Astrocyte (in vitro differentiated cells and primary cell): ENCODE measurements around the gene SLC6A11. TPM values are rescaled to one million over a fixed set of nuclear protein-coding genes. Genes with fewer than 3 reads are reported as not detected.

Experiments used
- DNase-seq: peaks from one replicate; pipeline ENCODE4 v3.0.0-alpha.2; 2010; ENCODE audit warnings: low read depth
- FAIRE-seq: peaks from 2 replicates; lab custom pipeline; 2011; peaks lifted over from hg19 to GRCh38; lab: Jason Lieb, UNC
- H2AFZ ChIP-seq: 2 replicates; pipeline ENCODE4 v1.6.0; 2012; ENCODE audit warnings: low read depth, low read length, inconsistent platforms
- H3K27ac ChIP-seq: 2 replicates; pipeline ENCODE4 v1.5.1; 2011; ENCODE audit warnings: low read depth, low read length, inconsistent platforms
- H3K27me3 ChIP-seq: 2 replicates; pipeline ENCODE4 v1.6.0; 2011; ENCODE audit warnings: low read length, inconsistent platforms; ENCODE audit not compliant: insufficient read depth
- H3K36me3 ChIP-seq: 2 replicates; pipeline ENCODE4 v1.5.1; 2011; ENCODE audit warnings: low read length, inconsistent platforms; ENCODE audit not compliant: insufficient read depth
- H3K4me1 ChIP-seq: 2 replicates; pipeline ENCODE4 v1.5.1; 2011; ENCODE audit warnings: low read length, inconsistent platforms; ENCODE audit not compliant: insufficient read depth
- H3K4me2 ChIP-seq: 2 replicates; pipeline ENCODE4 v1.6.0; 2012; ENCODE audit warnings: low read length, inconsistent platforms
- H3K4me3 ChIP-seq: 2 replicates; pipeline ENCODE4 v1.5.1; 2011; ENCODE audit warnings: low read depth, mild to moderate bottlenecking, low read length, inconsistent platforms; ENCODE audit not compliant: insufficient read depth
- H3K79me2 ChIP-seq: 2 replicates; pipeline ENCODE4 v1.6.0; 2012; ENCODE audit warnings: mild to moderate bottlenecking, low read length, inconsistent platforms; ENCODE audit not compliant: insufficient read depth
- H3K9ac ChIP-seq: 2 replicates; pipeline ENCODE4 v1.6.0; 2012; ENCODE audit warnings: mild to moderate bottlenecking, low read length, inconsistent platforms
- H3K9me3 ChIP-seq: 2 replicates; pipeline ENCODE4 v1.5.1; 2012; ENCODE audit warnings: low read depth, mild to moderate bottlenecking, low read length, inconsistent platforms; ENCODE audit not compliant: insufficient read depth
- H4K20me1 ChIP-seq: 2 replicates; pipeline ENCODE4 v1.6.0; 2012; ENCODE audit warnings: low read length, inconsistent platforms; ENCODE audit not compliant: insufficient read depth
- H3K27ac Mint-ChIP-seq: one replicate; pipeline ENCODE4 v1.8.0; 2021; ENCODE audit warnings: mild to moderate bottlenecking, mixed read lengths; ENCODE audit not compliant: unreplicated experiment
- H3K27me3 Mint-ChIP-seq: one replicate; pipeline ENCODE4 v1.8.0; 2021; ENCODE audit warnings: low read depth, mixed read lengths; ENCODE audit not compliant: unreplicated experiment
- H3K36me3 Mint-ChIP-seq: one replicate; pipeline ENCODE4 v1.8.0; 2021; ENCODE audit warnings: low read depth, mixed read lengths; ENCODE audit not compliant: unreplicated experiment
- H3K4me1 Mint-ChIP-seq: one replicate; pipeline ENCODE4 v1.8.0; 2021; ENCODE audit warnings: low read depth, mixed read lengths; ENCODE audit not compliant: unreplicated experiment
- H3K4me3 Mint-ChIP-seq: one replicate; pipeline ENCODE4 v1.8.0; 2021; ENCODE audit warnings: mild to moderate bottlenecking, moderate library complexity, mixed read lengths; ENCODE audit not compliant: unreplicated experiment
- H3K9me3 Mint-ChIP-seq: one replicate; pipeline ENCODE4 v1.8.0; 2021; ENCODE audit warnings: mild to moderate bottlenecking, mixed read lengths; ENCODE audit not compliant: unreplicated experiment
- EZH2 ChIP-seq: IDR thresholded peaks from 2 replicates; pipeline ENCODE4 v1.6.1; 2012; ENCODE audit warnings: mild to moderate bottlenecking, low read length, inconsistent platforms; ENCODE audit not compliant: insufficient read depth
- total RNA-seq: library from RNA; stranded (reverse); gene quantifications from 2 replicates; pipeline ENCODE4 v1.2.1, GENCODE V29; 2021
- TF ChIP-seq, protein P1 (sequence below): IDR thresholded peaks from 2 replicates; pipeline ENCODE4 v1.5.1; 2011; ENCODE audit warnings: low read depth, mild to moderate bottlenecking, inconsistent platforms, low read length, moderate library complexity; ENCODE audit not compliant: insufficient read depth

Gene SLC6A11
- total RNA-seq, 1 donor from 2014 or later: 0.34 TPM

DNA sequence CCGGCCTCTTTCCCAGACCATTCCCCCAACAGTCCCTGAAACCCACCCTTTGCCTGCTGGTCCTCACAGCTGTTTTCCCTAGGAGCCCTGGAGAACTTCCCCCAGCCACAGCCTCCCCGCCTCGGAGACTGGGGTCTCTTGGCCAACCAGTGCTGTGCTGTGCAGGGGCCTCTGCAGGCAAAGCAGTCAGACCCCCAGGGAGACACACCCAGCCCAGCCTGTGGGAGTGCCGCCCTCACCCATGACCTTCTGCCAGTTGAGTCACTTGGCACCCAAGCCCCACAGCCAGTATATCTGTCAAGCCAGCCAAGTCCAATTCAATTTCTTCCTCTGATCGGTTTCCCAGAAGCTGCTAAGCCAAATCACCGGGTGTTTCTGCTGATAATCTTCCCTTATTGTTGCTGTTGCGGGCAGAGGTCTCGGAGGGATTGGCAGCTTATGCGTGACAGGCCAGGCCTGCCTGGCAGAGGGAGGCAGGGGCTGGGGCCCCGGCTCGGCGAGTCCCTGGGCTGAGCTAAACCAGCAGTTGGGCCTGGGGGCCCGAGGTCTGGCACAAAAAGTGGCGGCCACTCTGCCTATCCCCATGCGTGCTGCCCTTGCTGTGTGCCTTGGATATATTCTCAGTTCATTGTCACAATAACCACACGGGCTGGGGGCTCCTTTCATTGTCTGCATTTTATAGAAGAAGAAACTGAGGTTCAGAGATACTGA, 110.9 kb downstream of the SLC6A11 start:
- H3K36me3 ChIP-seq: no peaks in the 10 kb centered on the region
- no peak overlapping the region for H3K4me3 Mint-ChIP-seq
- H3K27me3 ChIP-seq: peaks cover 5% of the 10 kb centered on the region
- DNase-seq (peak; percentile 11), FAIRE-seq (no peak)
- H3K79me2 ChIP-seq: no peaks in the 10 kb centered on the region
- peak overlapping the region; percentile 22 for H3K4me2 ChIP-seq
- H3K9me3 ChIP-seq: no peaks in the 10 kb centered on the region
- H2AFZ ChIP-seq: peak overlapping the region; percentile 28
- peaks cover 8% of the 10 kb centered on the region for H3K4me1 ChIP-seq
- no peaks in the 10 kb centered on the region for H4K20me1 ChIP-seq
- peaks cover 50% of the 10 kb centered on the region for H3K27me3 Mint-ChIP-seq
- H3K4me1 Mint-ChIP-seq: no peaks in the 10 kb centered on the region
- no peak overlapping the region for H3K27ac Mint-ChIP-seq
- no peak overlapping the region for H3K9ac ChIP-seq
- no peak overlapping the region for H3K4me3 ChIP-seq
- no peaks in the 10 kb centered on the region for H3K36me3 Mint-ChIP-seq
- TF ChIP-seq EZH2: no peak
- TF ChIP-seq, protein P1, sequence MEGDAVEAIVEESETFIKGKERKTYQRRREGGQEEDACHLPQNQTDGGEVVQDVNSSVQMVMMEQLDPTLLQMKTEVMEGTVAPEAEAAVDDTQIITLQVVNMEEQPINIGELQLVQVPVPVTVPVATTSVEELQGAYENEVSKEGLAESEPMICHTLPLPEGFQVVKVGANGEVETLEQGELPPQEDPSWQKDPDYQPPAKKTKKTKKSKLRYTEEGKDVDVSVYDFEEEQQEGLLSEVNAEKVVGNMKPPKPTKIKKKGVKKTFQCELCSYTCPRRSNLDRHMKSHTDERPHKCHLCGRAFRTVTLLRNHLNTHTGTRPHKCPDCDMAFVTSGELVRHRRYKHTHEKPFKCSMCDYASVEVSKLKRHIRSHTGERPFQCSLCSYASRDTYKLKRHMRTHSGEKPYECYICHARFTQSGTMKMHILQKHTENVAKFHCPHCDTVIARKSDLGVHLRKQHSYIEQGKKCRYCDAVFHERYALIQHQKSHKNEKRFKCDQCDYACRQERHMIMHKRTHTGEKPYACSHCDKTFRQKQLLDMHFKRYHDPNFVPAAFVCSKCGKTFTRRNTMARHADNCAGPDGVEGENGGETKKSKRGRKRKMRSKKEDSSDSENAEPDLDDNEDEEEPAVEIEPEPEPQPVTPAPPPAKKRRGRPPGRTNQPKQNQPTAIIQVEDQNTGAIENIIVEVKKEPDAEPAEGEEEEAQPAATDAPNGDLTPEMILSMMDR: no peak
- H3K9me3 Mint-ChIP-seq: peaks cover 3% of the 10 kb centered on the region
- no peak overlapping the region for H3K27ac ChIP-seq

- Histone ChIP-seq H3K79me2 (no peaks in the 10 kb centered on the region), H3K36me3 (no peaks in the 10 kb centered on the region), H3K9ac (no peak overlapping the region), H3K9me3 (no peaks in the 10 kb centered on the region), H3K4me1 (peaks cover 8% of the 10 kb centered on the region), H2AFZ (peak overlapping the region; percentile 28), H3K27ac (no peak overlapping the region), H3K4me2 (no peak overlapping the region), H4K20me1 (no peaks in the 10 kb centered on the region), H3K4me3 (no peak overlapping the region), H3K27me3 (peaks cover 3% of the 10 kb centered on the region)
- peaks cover 51% of the 10 kb centered on the region for H3K27me3 Mint-ChIP-seq
- H3K36me3 Mint-ChIP-seq: no peaks in the 10 kb centered on the region
- TF ChIP-seq, protein P1: no peak
- H3K27ac Mint-ChIP-seq: no peak overlapping the region
- no peak for DNase-seq
- FAIRE-seq: no peak
- H3K4me3 Mint-ChIP-seq: no peak overlapping the region
- peaks cover 3% of the 10 kb centered on the region for H3K9me3 Mint-ChIP-seq
- no peaks in the 10 kb centered on the region for H3K4me1 Mint-ChIP-seq
These were observed 111.5 kb downstream of the SLC6A11 start for GRCh38 chr3:10927551-10927950.

DNA sequence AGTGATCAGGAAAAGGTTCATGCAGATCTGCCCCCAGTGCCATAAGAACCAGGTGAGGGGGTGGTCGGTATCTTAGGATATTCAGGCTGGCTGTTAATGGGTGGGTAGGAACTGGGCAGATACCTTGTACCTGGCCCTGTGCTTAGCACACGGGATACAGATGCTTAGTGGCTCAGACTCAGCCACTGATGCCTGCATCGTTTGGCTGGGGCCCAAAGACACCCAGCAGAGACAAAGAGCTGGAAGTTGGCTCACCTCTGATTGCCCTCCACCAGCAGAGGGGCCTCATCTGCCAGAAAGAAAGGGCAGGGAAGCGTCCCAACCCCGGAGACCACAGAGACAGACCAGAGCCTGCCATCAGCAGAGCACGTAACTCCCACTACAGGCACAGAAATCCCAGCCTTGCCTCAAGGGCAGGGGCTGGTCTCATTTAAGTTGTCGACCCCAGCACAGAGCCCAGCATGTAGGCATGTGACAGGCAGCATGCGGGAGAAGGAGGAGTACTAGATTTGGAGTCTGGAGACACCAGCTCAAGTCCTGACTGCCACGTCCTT, 112.5 kb downstream of the SLC6A11 start:
- no peak overlapping the region for H3K9ac ChIP-seq
- H3K4me1 ChIP-seq: peaks cover 12% of the 10 kb centered on the region
- Mint-ChIP-seq H3K9me3 (peaks cover 3% of the 10 kb centered on the region), H3K36me3 (no peaks in the 10 kb centered on the region), H3K27ac (no peak overlapping the region), H3K4me1 (peaks cover under 1% of the 10 kb centered on the region), H3K27me3 (peaks cover 54% of the 10 kb centered on the region), H3K4me3 (no peak overlapping the region)
- H3K27me3 ChIP-seq: no peaks in the 10 kb centered on the region
- H3K4me2 ChIP-seq: no peak overlapping the region
- no peak overlapping the region for H3K4me3 ChIP-seq
- no peaks in the 10 kb centered on the region for H4K20me1 ChIP-seq
- FAIRE-seq (no peak), DNase-seq (no peak)
- H3K79me2 ChIP-seq: no peaks in the 10 kb centered on the region
- no peak for TF ChIP-seq EZH2
- TF ChIP-seq, protein P1: no peak
- H3K27ac ChIP-seq: no peak overlapping the region
- H3K36me3 ChIP-seq: no peaks in the 10 kb centered on the region
- H2AFZ ChIP-seq: no peak overlapping the region
- no peaks in the 10 kb centered on the region for H3K9me3 ChIP-seq
